ENCODE measurements around the gene FBF1.

DNA sequence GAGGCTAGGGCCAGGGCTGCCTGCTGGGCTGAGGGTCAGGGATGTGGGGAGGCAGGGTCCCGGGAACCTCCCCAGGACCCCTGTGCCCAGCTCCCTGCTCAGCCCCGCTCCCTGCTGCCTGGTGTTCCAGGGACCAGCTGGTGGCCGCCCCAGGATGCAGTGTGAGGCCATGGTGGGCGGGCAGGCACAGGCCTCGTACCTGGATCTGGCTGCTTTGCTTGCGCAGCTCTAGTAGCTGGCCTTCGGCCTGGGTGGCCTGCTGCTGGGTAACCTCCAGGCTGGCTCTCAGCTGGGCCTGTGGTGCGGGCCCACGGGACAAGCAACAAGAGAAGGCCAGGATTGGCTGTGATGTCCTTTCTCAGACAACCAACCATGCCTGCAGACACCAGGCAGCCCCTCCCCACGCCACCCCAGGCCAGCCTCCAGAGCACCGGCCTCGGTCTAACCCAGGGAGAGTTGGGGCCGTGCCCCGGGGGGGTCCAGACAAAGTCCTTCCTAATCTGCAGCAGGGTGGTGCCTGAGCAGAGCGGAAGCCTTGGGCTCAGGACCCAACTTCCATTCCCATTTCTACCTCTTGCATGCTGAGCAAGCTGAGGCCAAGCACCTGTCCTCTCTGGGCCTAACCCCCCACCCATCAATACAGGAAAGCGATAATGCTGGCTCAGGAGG lies 48.2 kb downstream of the FBF1 start:
- TF ChIP-seq, protein P1, sequence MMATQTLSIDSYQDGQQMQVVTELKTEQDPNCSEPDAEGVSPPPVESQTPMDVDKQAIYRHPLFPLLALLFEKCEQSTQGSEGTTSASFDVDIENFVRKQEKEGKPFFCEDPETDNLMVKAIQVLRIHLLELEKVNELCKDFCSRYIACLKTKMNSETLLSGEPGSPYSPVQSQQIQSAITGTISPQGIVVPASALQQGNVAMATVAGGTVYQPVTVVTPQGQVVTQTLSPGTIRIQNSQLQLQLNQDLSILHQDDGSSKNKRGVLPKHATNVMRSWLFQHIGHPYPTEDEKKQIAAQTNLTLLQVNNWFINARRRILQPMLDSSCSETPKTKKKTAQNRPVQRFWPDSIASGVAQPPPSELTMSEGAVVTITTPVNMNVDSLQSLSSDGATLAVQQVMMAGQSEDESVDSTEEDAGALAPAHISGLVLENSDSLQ (IDR thresholded peaks at IDR 0.05), result no peak
- TF ChIP-seq HDGF (IDR thresholded peaks at IDR 0.05; ENCODE audit: borderline replicate concordance) (no peak), ELF4 (IDR thresholded peaks at IDR 0.05) (no peak), SP1 (IDR thresholded peaks at IDR 0.05) (no peak), FOXK2 (IDR thresholded peaks at IDR 0.05) (no peak), SUZ12 (IDR thresholded peaks at IDR 0.05) (no peak), TARDBP (IDR thresholded peaks at IDR 0.05) (no peak), CTBP1 (IDR thresholded peaks at IDR 0.05; ENCODE audit: borderline replicate concordance) (no peak), L3MBTL2 (conservative IDR thresholded peaks at IDR 0.05) (no peak), NFRKB (IDR thresholded peaks at IDR 0.05) (no peak), LEF1 (IDR thresholded peaks at IDR 0.05; ENCODE audit: borderline replicate concordance) (no peak), BHLHE40 (IDR thresholded peaks at IDR 0.05; ENCODE audit: borderline replicate concordance) (no peak)

Data from HEK293T (cell line).